ENCODE results near the gene MTO1.
"Not testable (repeated sequence)": the region's sequence is repeated elsewhere in the genome, so short reads cannot be mapped to it uniquely, and the experiment has no call there.

DNA sequence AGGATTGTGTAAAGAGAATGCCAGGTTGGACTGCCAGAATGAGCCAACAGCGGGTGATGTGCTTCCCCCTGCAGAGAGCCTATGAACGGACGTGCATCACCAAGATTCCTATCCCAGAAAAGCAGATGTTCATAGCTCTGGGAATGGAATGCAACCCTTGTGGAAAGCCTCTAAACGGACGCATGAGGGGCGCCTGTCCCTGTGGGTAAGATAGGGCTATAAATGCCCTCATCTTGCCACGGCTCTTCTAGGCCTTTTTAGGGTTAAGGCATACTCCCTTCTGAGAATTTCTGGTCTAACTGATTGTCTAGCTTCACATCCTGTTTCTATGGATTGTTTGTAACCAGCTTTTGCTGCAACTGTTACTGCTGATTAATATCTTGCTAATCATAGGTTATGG is 2.1 kb upstream of the MTO1 start:
- TF ChIP-seq, protein P1, sequence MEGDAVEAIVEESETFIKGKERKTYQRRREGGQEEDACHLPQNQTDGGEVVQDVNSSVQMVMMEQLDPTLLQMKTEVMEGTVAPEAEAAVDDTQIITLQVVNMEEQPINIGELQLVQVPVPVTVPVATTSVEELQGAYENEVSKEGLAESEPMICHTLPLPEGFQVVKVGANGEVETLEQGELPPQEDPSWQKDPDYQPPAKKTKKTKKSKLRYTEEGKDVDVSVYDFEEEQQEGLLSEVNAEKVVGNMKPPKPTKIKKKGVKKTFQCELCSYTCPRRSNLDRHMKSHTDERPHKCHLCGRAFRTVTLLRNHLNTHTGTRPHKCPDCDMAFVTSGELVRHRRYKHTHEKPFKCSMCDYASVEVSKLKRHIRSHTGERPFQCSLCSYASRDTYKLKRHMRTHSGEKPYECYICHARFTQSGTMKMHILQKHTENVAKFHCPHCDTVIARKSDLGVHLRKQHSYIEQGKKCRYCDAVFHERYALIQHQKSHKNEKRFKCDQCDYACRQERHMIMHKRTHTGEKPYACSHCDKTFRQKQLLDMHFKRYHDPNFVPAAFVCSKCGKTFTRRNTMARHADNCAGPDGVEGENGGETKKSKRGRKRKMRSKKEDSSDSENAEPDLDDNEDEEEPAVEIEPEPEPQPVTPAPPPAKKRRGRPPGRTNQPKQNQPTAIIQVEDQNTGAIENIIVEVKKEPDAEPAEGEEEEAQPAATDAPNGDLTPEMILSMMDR (IDR thresholded peaks at IDR 0.05) = not testable (repeated sequence)
- TF ChIP-seq POLR2A (IDR thresholded peaks at IDR 0.05) = not testable (repeated sequence)

Data from esophagus squamous epithelium (tissue), 4 donors.